Activated T-cell treated with anti-CD3 and anti-CD28 coated beads, Interleukin-2, amount 50 U/mL, for 72 hours (primary cell): ENCODE measurements around the gene ERAP2. TPM values are rescaled to one million over a fixed set of nuclear protein-coding genes. Genes with fewer than 3 reads are reported as not detected.
A peak's percentile ranks its signal among the peaks of the same experiment; 100 is the strongest.

Experiments used
- ATAC-seq, 2 donors: fragments of 150-1000 bp; cut with Tn5 transposase; replicated peaks in 1 of 2; 2 replicates each; pipeline ENCODE4 v1.10.0; 2021; ENCODE audit warnings: moderate library complexity in 2 of 2, mild to moderate bottlenecking in 1 of 2
- DNase-seq, 2 donors: peaks; one replicate each; pipeline ENCODE4 v3.0.0; 2021 to 2022; ENCODE audit warnings: mixed read lengths in 1 of 2
- H3K27ac Mint-ChIP-seq: one replicate; pipeline ENCODE4 v1.8.0; 2022; ENCODE audit warnings: mild to moderate bottlenecking, moderate library complexity, mixed read lengths
- H3K27me3 Mint-ChIP-seq: one replicate; pipeline ENCODE4 v1.8.0; 2022; ENCODE audit warnings: low read depth, mixed read lengths
- H3K36me3 Mint-ChIP-seq, 2 donors: one replicate each; pipeline ENCODE4 v1.8.0; 2022; ENCODE audit warnings: mixed read lengths in 2 of 2, mild to moderate bottlenecking in 1 of 2; ENCODE audit not compliant: insufficient read depth in 2 of 2
- H3K4me1 Mint-ChIP-seq: one replicate; pipeline ENCODE4 v1.8.0; 2022; ENCODE audit warnings: low read depth, mixed read lengths
- H3K4me3 Mint-ChIP-seq, 2 donors: one replicate each; pipeline ENCODE4 v1.8.0; 2022; ENCODE audit warnings: mild to moderate bottlenecking in 2 of 2, mixed read lengths in 2 of 2, moderate library complexity in 2 of 2
- H3K9me3 Mint-ChIP-seq, 2 donors: one replicate each; pipeline ENCODE4 v1.8.0; 2022; ENCODE audit warnings: mixed read lengths in 2 of 2
- total RNA-seq, 2 donors: library from RNA; stranded (reverse); gene quantifications; one replicate each; pipeline ENCODE4 v1.2.3, GENCODE V29; 2022

ERAP2 gene
- total RNA-seq, 2 donors from 2014 or later = 92.1 to 133 TPM

DNA sequence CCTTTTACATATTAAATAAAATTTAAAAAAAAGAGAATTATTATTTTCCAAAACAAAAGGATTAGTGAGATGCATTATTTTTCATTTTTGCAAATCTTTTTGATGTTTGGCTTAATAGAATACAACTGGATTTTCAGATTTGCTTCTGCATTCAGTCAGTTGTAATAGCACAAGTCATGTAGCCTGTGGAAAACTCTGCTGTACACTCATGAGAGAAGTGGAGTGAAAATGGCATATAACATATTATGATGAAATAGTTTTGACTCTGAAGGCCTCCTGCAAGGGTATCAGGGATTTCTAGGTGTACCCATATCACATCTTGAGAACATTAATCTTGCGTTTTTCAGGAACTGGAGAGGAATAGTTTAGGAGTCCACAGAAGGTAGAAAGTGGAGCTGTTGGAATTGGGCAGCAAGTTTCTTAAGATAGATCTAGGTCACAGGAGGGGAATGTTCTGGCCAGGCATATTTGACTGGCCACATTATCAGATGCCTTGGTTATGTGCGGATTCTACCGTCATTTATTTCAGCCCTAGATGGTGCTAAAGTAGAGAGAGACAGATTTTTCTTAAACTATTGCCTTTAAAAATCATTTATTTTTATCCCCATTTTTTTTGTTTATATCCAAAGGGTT is 75.9 kb downstream of the ERAP2 start:
- Mint-ChIP-seq H3K9me3 (peaks cover 0 to 5% of the 10 kb centered on the region in 2 donors), H3K36me3 (peaks cover 0 to 17% of the 10 kb centered on the region in 2 donors), H3K27ac (peak overlapping the region; percentile 35), H3K4me1 (peaks cover 74% of the 10 kb centered on the region), H3K27me3 (no peaks in the 10 kb centered on the region), H3K4me3 (no peak overlapping the region)
- DNase-seq (no peak), ATAC-seq (no peak)

DNA sequence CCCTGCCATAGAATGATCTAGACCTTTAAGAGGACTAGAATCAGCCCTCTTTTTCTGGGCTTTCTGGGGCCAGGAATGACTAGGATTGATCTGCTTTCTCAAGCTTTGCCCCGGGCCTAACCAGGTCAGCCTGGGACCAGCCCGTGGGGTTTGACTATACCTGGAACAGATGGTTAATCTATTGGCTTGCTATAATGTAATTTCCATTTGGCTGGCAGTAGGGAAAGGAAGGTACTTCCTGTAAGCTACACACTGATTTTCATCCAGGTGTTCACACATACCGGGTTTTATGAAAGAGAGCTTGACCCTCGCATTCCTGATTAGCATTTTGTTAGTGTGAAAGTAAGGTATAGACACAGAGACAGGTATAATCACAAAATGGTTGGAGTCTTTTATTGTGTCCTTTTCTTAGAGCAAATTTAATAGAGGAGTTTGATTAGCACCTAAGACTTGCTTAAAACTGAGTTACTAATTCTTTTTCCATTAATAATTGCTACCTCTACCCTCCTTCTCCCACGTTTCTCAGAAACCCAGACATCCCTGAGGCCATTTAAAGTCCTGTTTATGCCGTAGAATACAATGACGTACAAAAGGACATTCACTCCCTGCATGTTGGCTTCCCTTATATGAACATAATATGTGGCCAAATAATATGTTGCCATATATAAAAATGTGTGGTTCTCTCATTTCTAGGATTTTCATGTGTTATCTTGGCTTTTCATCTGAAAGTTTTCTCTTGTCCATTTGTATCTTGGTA is 76.9 kb downstream of the ERAP2 start:
- H3K27me3 Mint-ChIP-seq = no peaks in the 10 kb centered on the region
- H3K4me1 Mint-ChIP-seq = peaks cover 78% of the 10 kb centered on the region
- H3K9me3 Mint-ChIP-seq = peaks cover 0 to 5% of the 10 kb centered on the region in 2 donors
- peak overlapping the region; percentile 35 for H3K27ac Mint-ChIP-seq
- no peak overlapping the region for H3K4me3 Mint-ChIP-seq
- peaks cover 0 to 17% of the 10 kb centered on the region in 2 donors for H3K36me3 Mint-ChIP-seq
- DNase-seq = no peak
- ATAC-seq = no peak

DNA sequence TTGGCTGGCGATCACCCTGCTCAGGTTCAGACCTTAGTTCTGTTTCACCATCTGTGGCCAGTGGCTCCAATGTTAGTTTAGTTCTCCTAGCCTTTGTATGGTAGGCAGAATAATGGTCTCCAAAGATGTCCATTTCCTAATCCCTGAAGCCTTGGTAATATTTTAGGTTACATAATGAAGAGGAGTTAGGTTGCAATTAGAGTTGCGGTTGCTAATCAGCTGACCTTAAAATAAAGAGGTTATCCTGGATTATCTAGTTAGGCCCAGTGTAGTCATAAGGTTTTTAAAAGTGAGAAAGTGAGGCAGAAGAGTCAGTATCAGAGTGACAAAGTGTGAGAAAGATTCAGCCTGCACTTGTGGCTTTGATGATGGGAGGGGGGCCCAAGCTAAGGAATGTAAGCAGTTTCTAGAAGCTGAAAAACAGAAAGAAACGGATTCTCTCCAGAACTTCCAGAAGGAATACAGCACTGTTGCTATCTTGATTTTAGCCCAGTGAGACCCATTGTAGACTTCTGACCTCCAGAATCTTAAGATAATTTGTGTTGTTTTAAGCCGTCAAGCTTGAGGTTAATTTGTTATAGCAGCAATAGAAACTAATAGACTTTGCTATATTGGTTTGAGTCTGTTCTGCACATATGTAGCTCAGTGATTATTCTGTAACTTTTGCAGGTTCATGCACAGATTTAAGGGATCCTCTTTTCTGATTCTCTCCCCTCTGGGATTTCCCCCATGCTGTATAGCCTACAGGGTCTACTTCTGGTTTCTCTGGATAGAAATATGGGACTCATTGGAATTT is 81.2 kb downstream of the ERAP2 start:
- H3K4me1 Mint-ChIP-seq = peaks cover 86% of the 10 kb centered on the region
- DNase-seq (peak; percentile 55 to 64), ATAC-seq (peak; percentile 95)
- no peaks in the 10 kb centered on the region for H3K27me3 Mint-ChIP-seq
- no peaks in the 10 kb centered on the region for H3K9me3 Mint-ChIP-seq
- peaks cover 0 to 6% of the 10 kb centered on the region in 2 donors for H3K36me3 Mint-ChIP-seq
- peak overlapping the region; percentile 88 for H3K27ac Mint-ChIP-seq
- H3K4me3 Mint-ChIP-seq = peak overlapping the region; percentile 75 to 83

DNA sequence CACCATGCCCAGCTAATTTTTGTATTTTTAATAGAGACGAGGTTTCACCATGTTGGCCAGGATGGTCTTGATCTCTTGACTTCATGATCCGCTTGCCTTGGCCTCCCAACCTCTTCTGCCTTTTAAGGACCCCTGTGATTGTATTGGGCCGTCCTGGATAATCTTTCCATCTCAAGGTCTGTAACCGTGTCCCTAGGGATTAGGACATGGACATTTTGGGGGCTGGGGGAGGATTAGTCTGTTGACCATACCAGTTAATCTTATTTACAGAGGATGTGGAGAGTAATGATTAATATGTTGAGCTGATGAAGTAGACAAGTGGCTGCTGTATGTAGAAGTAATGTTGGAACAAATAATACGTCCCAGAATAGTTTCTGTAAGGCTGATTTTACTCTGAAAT is 82.7 kb downstream of the ERAP2 start:
- peaks cover 86% of the 10 kb centered on the region for H3K4me1 Mint-ChIP-seq
- peak overlapping the region; percentile 75 to 83 for H3K4me3 Mint-ChIP-seq
- peak overlapping the region; percentile 60 for H3K27ac Mint-ChIP-seq
- ATAC-seq (no peak), DNase-seq (no peak)
- H3K9me3 Mint-ChIP-seq = no peaks in the 10 kb centered on the region
- no peaks in the 10 kb centered on the region for H3K27me3 Mint-ChIP-seq
- peaks cover 0 to 6% of the 10 kb centered on the region in 2 donors for H3K36me3 Mint-ChIP-seq

DNA sequence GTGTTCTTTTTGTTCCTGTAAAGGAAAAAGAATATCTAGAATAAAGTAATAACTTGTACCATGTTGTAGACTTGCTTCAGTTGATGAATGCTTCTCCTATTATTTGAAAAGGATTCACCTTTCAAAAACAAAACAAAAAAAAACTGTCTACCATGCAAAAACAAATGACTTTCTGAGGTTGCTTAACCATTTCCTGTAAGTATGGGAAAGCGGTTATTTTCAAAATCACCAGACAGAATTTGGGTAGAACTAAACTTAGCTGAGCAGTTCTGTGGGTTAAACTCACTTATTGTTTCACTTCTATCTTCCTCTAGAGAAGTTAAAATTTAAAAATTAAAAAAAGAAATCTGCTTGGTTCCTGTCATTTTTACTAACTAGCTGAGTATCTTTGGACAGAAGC is 84.8 kb downstream of the ERAP2 start:
- peak overlapping the region; percentile 72 to 90 for H3K4me3 Mint-ChIP-seq
- H3K27me3 Mint-ChIP-seq = no peaks in the 10 kb centered on the region
- ATAC-seq = peak; percentile 51 to 61
- H3K9me3 Mint-ChIP-seq = no peaks in the 10 kb centered on the region
- peak overlapping the region; percentile 54 for H3K27ac Mint-ChIP-seq
- DNase-seq = no peak
- peaks cover 87% of the 10 kb centered on the region for H3K4me1 Mint-ChIP-seq
- H3K36me3 Mint-ChIP-seq = peaks cover 0 to 8% of the 10 kb centered on the region in 2 donors

DNA sequence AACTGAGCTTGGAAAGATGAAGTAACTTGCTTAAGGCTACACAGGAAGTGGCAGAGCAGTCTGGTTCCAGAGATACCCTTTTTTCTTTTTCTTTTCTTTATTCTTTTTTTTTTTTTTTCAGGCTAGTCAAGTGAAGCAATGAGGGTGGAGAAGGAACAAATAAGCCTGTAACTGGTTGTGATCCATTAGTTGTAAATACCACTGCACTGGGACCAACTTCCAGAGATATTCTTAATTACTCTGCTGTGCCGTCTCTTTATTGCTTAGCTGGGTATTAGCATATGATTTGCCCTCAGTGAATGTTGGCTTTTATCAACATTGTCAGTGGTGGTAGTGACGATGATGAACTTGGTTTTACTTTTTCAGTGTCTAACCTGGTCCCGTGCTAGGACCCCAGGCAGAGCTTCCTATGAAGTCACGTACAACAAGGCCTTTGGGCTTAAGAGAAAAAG is 86.3 kb downstream of the ERAP2 start:
- Mint-ChIP-seq H3K9me3 (no peaks in the 10 kb centered on the region), H3K27me3 (no peaks in the 10 kb centered on the region), H3K4me3 (peak overlapping the region; percentile 72 to 90), H3K4me1 (peaks cover 84% of the 10 kb centered on the region), H3K36me3 (peaks cover 0 to 7% of the 10 kb centered on the region in 2 donors), H3K27ac (peak overlapping the region; percentile 91)
- DNase-seq (no peak), ATAC-seq (peak; percentile 32 to 33)

DNA sequence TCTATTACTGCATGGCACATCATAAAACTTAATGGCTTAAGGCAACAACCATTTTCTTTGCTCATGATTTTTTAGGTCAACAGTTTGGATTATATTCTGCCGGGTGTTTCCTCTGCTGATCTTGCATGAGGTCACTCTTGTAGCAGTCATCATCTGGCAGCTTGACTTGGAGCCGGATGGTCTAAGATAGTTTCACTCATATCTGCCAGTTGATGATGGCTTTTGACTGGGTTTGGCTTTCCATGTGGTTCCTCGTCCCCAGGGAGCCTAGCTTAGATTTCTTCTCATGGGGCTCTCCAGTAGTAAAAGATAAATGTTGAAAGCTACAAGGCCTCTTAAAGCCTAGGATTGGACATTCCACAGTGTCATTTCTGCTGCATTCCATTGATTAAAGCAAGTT is 87.0 kb downstream of the ERAP2 start:
- DNase-seq (peak; percentile 24 to 37), ATAC-seq (peak; percentile 70 to 81)
- Mint-ChIP-seq H3K27me3 (no peaks in the 10 kb centered on the region), H3K4me1 (peaks cover 84% of the 10 kb centered on the region), H3K4me3 (peak overlapping the region; percentile 72 to 90), H3K27ac (peak overlapping the region; percentile 91), H3K36me3 (peaks cover 0 to 7% of the 10 kb centered on the region in 2 donors), H3K9me3 (no peaks in the 10 kb centered on the region)

DNA sequence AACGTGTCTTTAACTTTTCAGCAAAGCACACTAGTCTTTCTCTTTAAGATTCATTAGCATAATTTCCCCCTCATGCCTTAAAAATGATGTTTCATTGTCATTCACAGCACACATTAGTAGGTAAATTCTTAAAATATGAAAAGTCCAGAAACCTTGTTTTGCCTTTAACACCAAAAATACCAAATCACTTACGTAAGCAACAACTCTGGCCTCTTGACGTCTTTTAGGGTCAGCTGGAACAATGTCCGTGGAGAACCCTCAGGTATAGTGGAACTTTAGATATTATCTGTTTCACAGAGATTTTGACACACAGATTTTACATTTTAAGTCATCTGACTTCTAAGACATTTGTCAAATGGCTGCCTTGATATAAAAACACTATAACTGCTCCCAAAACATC is 90.5 kb downstream of the ERAP2 start:
- DNase-seq (no peak), ATAC-seq (no peak)
- Mint-ChIP-seq H3K9me3 (no peaks in the 10 kb centered on the region), H3K36me3 (peaks cover 0 to 4% of the 10 kb centered on the region in 2 donors), H3K4me3 (no peak overlapping the region), H3K27ac (no peak overlapping the region), H3K4me1 (peaks cover 84% of the 10 kb centered on the region), H3K27me3 (no peaks in the 10 kb centered on the region)

DNA sequence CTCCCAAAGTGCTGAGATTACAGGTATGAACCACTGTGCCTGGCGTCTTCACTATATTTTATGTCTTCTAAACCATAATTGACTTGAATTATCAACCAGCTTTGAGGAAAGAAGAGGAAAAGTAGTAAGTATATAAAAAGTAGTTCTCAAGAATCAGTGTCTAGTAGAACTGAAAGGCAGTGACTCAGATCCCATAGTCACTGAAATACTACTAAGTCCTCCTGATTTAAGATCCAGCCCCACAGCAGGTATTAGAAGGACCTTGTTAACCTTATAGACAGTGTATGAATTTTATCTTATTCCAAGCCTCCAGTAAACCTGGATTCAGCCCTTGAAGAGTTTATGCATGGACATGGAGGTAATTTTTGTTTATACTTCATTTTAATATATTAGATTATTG is 91.1 kb downstream of the ERAP2 start:
- H3K27me3 Mint-ChIP-seq = no peaks in the 10 kb centered on the region
- ATAC-seq (peak; percentile 31 to 52), DNase-seq (no peak)
- H3K9me3 Mint-ChIP-seq = no peaks in the 10 kb centered on the region
- H3K36me3 Mint-ChIP-seq = peaks cover 0 to 4% of the 10 kb centered on the region in 2 donors
- H3K4me3 Mint-ChIP-seq = no peak overlapping the region
- no peak overlapping the region for H3K27ac Mint-ChIP-seq
- peaks cover 84% of the 10 kb centered on the region for H3K4me1 Mint-ChIP-seq

DNA sequence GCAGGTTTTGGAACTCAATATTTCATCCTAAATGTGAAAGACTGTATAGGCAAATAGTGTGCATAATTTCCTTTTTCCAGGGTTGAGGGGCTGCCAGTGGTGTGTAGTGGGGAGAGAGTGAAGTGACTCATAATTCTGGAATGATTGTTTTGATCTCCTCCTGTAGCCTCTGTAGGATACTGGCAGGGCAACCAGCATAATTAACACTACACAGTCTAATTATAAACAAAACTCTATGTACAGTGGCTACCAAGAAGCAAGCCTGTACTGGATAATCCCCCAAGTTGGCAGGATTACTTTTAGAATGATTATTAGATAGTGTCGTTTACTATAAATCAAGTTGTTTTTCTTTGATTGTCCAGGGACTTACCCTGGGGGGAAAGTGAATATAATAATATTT is 91.8 kb downstream of the ERAP2 start:
- Mint-ChIP-seq H3K4me3 (peak overlapping the region in 1 of 2 donors; percentile 15), H3K27ac (peak overlapping the region; percentile 88), H3K27me3 (no peaks in the 10 kb centered on the region), H3K4me1 (peaks cover 84% of the 10 kb centered on the region), H3K9me3 (no peaks in the 10 kb centered on the region), H3K36me3 (peaks cover 0 to 4% of the 10 kb centered on the region in 2 donors)
- ATAC-seq (peak in 1 of 2 donors; percentile 28), DNase-seq (no peak)

DNA sequence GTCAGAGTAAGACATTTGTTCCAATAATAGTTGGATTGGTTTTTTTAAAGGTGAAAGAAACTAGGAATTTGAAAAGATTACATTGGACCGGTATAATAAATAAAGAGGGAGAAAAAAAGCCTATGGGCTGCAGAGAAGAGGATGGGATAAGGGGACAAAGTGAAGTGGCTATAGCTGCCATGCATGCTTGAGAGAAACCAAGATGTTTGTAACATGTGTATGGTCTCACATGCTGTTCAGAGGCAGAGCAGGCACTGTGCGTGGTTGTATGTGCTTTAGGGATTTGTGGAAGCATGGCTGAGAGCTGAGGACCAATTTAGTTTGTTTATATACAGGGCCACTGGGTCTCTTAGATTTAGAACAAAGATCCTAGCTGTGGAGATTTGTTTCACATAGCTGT is 92.3 kb downstream of the ERAP2 start:
- no peaks in the 10 kb centered on the region for H3K27me3 Mint-ChIP-seq
- DNase-seq (no peak), ATAC-seq (no peak)
- H3K27ac Mint-ChIP-seq = peak overlapping the region; percentile 88
- peak overlapping the region in 1 of 2 donors; percentile 28 for H3K4me3 Mint-ChIP-seq
- peaks cover 84% of the 10 kb centered on the region for H3K4me1 Mint-ChIP-seq
- H3K9me3 Mint-ChIP-seq = no peaks in the 10 kb centered on the region
- H3K36me3 Mint-ChIP-seq = peaks cover 0 to 4% of the 10 kb centered on the region in 2 donors
